GM10847 (cell line): ENCODE measurements around the gene GAS6.

Experiments used
- POLR2A ChIP-seq: IDR thresholded peaks from 2 replicates; pipeline ENCODE4 v1.6.1; 2011; ENCODE audit not compliant: insufficient read length; ENCODE audit errors: extremely low read depth

Gene GAS6

DNA sequence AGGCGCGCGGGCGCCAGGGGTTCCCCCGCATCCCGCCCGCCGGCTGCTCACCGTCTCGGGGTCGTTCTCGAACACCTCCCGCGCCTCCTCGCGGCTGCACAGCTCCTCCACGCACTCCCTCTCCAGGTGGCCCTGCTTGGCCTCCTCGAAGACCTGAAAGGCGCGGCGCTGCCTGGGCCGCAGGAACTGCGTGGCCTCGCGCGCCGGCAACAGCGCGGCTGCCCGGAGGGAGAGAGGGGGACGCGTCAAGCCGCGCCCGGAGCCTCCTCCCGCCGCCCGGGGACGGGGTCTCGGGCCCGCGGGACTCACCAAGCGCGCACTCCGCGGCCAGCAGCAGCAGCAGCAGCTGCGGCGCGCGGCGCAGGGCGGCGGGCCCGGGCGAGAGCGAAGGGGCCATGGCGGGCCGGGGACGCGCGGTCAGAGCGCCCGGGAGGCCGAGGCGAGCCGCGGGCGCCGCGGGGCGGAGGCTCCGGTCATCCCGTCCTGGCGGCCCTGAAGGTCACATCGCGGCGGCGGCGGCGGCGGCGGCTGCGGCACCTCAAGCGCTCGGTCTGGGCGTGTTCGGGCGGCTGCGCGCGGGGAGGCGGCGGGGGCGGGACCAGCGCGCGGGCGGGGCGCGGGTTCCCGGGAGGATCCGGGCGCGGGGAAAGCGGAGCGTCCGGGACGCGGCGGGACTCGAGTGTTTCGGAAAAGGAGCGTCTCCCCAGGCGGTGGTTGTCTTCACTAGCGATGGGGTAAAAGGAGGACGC lies at the start of gene GAS6:
GAS6 (minus strand) TSS at position 553 of the 749 bp plus-strand sequence; CDS start at position 397, 156 bp downstream.
- TF ChIP-seq POLR2A, result no peak

DNA sequence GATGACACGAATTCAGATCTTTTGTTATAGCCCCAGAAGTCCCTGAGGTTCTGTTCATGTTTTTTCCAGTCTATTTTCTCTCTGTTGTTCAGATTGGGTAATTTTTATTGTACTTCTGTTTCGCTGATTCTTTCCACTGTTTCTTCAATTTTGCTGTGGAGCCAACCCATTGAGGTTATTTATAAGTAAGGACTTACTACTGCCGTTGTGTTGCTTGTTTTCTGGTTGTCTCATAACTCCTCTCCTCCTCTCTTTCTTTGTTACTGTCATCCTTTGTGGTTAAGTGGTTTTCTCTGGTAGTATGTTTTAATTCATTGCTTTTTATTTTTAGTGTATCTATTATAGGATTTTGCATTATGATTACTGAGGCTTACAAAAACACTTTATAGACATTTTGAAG lies 48.7 kb upstream of the GAS6 start:
- no peak for TF ChIP-seq POLR2A

GRCh38 chr13:113907635-113908617 lies 44.0 kb upstream of the GAS6 start:
- no peak for TF ChIP-seq POLR2A

- TF ChIP-seq POLR2A, result no peak
Observed at GRCh38 chr13:113906571-113906970, 42.7 kb upstream of the GAS6 start.

DNA sequence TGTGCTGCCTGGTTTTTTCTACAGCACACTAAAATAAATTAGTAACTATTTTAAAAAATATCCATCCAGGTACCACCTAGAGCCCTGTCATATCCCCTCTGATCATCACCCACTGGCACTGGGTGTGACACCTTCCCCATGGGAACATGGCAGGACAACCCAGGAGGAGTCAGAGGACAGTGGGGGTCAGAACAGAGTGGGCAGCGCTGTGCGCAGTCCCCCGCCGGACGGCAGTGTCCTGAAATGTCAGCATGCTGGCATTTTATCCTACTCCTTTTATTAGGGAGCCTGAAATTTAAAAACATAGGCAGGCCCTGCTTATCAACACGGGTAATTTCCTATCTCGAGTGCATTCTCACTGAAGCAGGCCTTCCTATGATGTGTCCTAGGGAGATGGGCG lies 42.1 kb upstream of the GAS6 start:
- no peak for TF ChIP-seq POLR2A

DNA sequence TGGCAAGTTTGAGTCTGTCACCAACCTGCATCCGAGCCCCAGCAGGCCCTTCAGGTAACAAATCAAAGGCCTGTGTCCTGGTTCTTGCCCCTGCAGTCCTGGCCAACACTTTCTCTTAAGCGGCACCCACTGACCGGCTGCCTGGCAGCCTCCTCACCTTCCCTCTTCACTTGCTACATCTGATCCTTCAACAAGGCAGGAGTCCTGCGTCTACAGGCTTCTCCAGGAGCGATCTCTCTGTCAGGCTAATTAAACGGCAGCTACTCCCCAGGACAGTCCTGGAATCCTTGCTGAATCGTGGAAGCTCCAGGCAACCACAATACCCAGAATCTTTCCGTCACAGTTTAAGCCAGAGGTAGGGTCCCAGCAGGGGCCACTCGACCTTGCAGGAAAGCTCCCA lies 41.1 kb upstream of the GAS6 start:
- TF ChIP-seq POLR2A, result no peak

DNA sequence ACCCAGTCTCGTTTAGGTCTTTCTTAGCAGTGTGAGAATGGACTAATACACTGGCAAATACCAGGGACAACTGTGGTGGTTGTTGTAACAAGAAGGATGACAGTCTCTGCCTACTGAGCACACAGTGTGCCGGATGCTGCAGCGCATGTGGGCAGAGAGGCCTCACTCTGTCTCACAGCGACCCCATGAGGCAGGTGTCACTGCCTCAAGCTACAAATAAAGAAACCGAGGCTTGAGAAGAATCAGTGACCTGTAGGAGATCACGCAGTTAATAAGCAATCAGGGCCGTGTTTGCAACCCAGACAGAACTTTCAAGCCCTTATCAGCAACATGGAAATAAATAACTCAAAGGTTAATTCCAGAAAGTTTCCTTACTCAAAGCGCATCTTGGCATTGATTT lies 40.5 kb upstream of the GAS6 start:
- no peak for TF ChIP-seq POLR2A

GRCh38 chr13:113903912-113904311 lies 40.0 kb upstream of the GAS6 start:
- no peak for TF ChIP-seq POLR2A

GRCh38 chr13:113902986-113903775 lies 39.3 kb upstream of the GAS6 start:
- no peak for TF ChIP-seq POLR2A

DNA sequence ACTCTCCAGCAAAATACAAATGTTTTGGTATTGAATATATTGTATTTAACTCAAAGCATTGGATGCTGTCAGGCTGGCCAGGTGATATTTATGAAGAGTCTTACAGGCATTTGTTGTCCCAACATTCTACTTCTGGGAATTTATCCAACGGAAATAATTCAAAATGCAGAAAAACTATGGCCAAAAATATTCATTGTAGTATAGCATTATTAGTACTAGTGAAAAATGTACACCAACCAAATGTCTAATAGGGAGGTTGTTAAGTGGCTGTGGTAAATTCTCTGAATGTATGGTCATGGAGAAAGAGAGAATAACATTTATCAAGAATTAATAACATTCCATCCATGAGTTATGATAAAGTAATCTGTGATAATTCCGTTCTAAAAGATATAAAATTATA lies 38.6 kb upstream of the GAS6 start:
- TF ChIP-seq POLR2A, result no peak

DNA sequence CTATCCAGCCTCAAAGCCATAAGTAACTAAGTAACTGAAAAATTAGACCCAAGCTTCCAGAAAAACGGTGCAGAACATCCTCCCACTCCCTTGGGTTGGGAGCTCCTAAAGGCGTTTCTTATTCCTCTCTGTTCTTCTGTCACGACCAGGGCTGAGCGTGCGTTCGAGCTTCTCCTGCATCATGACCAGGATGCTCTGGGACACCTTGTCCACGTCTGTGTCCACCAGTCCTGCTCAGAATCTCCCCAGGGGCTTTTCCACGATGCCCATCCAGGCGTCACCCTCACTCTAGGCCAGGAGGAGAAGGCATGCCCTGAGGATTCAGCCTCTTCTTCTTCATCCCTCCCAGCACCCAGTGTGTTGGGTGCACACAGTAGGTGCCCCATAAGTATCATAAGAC lies 37.8 kb upstream of the GAS6 start:
- TF ChIP-seq POLR2A, result no peak

- no peak for TF ChIP-seq POLR2A
Observed at GRCh38 chr13:113901231-113901630, 37.4 kb upstream of the GAS6 start.

- no peak for TF ChIP-seq POLR2A
Observed at GRCh38 chr13:113900646-113901045, 36.8 kb upstream of the GAS6 start.

DNA sequence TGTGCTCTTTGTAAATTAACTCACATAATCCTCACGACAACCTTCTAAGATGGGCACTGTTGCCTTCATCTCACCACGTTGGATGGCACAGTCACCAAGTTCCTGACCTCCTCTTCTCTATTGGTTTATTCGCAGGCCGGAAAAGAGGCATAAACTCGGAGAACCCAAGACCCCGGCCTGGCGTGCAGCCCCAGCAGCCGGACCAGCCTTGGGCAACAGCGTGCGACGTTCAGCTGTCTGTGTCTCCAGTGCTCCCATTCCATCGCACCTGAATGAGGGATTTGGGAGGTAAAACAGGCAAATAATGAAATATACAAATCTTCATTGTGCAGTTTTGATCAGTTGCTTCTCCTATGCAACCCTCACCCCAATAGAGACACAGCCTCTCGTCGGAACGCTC lies 34.5 kb upstream of the GAS6 start:
- no peak for TF ChIP-seq POLR2A

- no peak for TF ChIP-seq POLR2A
Observed at GRCh38 chr13:113897966-113898365, 34.1 kb upstream of the GAS6 start.

DNA sequence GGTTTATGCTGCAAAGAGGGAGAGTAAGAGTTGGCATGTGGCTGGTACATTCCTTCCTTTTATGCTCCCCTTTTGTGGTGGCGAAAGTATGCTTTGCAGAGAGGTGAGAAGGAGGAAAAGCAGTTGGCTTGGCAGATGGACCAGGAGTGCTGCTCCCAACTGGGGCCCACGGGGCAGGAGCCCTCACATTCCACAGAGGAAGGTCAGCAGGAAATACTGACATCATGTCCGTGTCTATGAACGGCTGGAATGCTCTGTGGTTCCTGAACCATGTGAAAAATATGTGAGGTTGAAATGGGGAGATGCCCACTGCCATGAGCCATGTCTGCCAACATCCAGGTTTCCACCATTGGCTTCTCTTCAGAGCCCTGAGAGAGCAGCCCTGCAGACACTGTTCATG lies 33.3 kb upstream of the GAS6 start:
- no peak for TF ChIP-seq POLR2A

DNA sequence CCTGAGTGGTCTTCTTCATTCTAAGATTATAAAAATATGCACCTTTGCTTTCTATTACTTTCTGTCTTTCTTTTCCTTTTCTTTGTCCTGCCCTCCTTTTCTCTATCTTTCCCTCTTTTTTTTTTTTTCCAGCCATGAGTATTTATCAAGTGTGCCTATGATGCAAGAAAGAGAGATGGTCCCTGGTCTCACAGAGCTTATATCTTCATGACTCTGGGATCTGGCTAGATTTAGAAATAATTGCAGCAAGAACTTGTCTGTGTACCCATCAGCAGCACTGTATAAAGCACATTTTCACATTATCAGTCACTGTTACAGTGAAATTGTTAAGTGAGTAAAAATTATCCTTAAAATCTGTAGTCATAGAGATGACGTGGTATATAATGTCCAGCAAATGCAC lies 31.6 kb upstream of the GAS6 start:
- TF ChIP-seq POLR2A, result no peak
